Aorta (tissue), 5 donors: ENCODE data around the gene ERI2. TPM values are rescaled to one million over a fixed set of nuclear protein-coding genes. Genes with fewer than 3 reads are reported as not detected.
"Not testable (repeated sequence)": the region's sequence is repeated elsewhere in the genome, so short reads cannot be mapped to it uniquely, and the experiment has no call there.

Source experiments
- ATAC-seq: fragments of 200-7000 bp; cut with Tn5 transposase; one replicate; pipeline ENCODE4 v1.9.1; 2022; ENCODE audit warnings: moderate library complexity; ENCODE audit not compliant: low FRiP score
- DNase-seq, 2 donors: peaks; one replicate each; pipeline ENCODE4 v3.0.0-alpha.2; 2020
- H3K27ac ChIP-seq, 2 donors: one replicate each; pipeline ENCODE4 v1.5.1; 2013; ENCODE audit warnings: low read length in 2 of 2, mild to moderate bottlenecking in 2 of 2, moderate library complexity in 2 of 2, control low read depth in 1 of 2, inconsistent platforms in 1 of 2, low read depth in 1 of 2
- H3K27me3 ChIP-seq, 2 donors: one replicate each; pipeline ENCODE4 v1.6.1; 2013; ENCODE audit warnings: control low read depth in 1 of 2, low read length in 1 of 2, mild to moderate bottlenecking in 1 of 2, moderate library complexity in 1 of 2; ENCODE audit not compliant: insufficient read depth in 2 of 2, control insufficient read depth in 1 of 2
- H3K36me3 ChIP-seq, 2 donors: one replicate each; pipeline ENCODE4 v1.6.1; 2013; ENCODE audit warnings: control low read depth in 1 of 2, low read length in 1 of 2, mild to moderate bottlenecking in 1 of 2; ENCODE audit not compliant: insufficient read depth in 2 of 2, control insufficient read depth in 1 of 2
- H3K4me1 ChIP-seq, 2 donors: one replicate each; pipeline ENCODE4 v1.6.1; 2013; ENCODE audit warnings: low read length in 2 of 2, control low read depth in 1 of 2, mild to moderate bottlenecking in 1 of 2, moderate library complexity in 1 of 2; ENCODE audit not compliant: insufficient read depth in 2 of 2, control insufficient read depth in 1 of 2
- H3K4me3 ChIP-seq, 2 donors: one replicate each; pipeline ENCODE4 v1.5.1; 2013; ENCODE audit warnings: low read length in 2 of 2, control low read depth in 1 of 2, mild to moderate bottlenecking in 1 of 2
- H3K9me3 ChIP-seq: one replicate; pipeline ENCODE4 v1.6.1; 2013; ENCODE audit warnings: mild to moderate bottlenecking, low read length; ENCODE audit not compliant: control insufficient read depth
- WGBS, 2 donors: extraction: QIAGEN DNeasy Blood & Tissue Kit; methylation state at CpG; one replicate each; pipeline ENCODE4 v1.1.7; 2013; 5-methylcytosine and 5-hydroxymethylcytosine counted together
- intact Hi-C, 2 donors: fragments of 100-400 bp; cut with DNase I; formaldehyde crosslinking; loops; one replicate each; pipeline versions ENCODE4 v1.14.2 to v1.15.0; 2022
- polyA plus RNA-seq, 2 donors: library from polyadenylated mRNA; stranded (reverse); fragments of 200-250 nt; gene quantifications; one replicate each; pipeline ENCODE4 v1.2.3, GENCODE V29; 2013
- total RNA-seq, 2 donors: library from RNA; stranded (reverse); fragmentation: NEBNext Ultra II Directional; extraction: Animal tissue kit (Norgen Biotek cat#: 25700); gene quantifications; one replicate each; pipeline ENCODE4 v1.2.1, GENCODE V29; 2021
- donor health status: healthy with polysubstance abuse.
- donor health status: Bipolar disorder and iron deficiency.
- donor health status: DM: no; HTN: no; CAD: no.
- donor health status: DM: no; HTN: no; CAD: no.
- donor health status: DM: yes; HTN: yes; CAD: no.

ERI2 gene
- total and polyA plus RNA-seq, 4 donors, result 6.7 to 14.3 (median 13.5) TPM

- Histone ChIP-seq H3K4me3 (no peak overlapping the region), H3K9me3 (no peaks in the 10 kb centered on the region), H3K27ac (no peak overlapping the region), H3K4me1 (no peaks in the 10 kb centered on the region), H3K27me3 (no peaks in the 10 kb centered on the region), H3K36me3 (no peaks in the 10 kb centered on the region)
- intact Hi-C loops, result loop anchor here in 1 of 2 donors (5.0 to 10.0 kb wide), 3 partner anchors 196 to 497 kb away; no protein-coding TSS in a partner anchor
- no peak for DNase-seq
- 87 to 94% methylated on average over 11 of the region's 11 CpGs for WGBS, 2 donors
- no peak for ATAC-seq
Observed at GRCh38 chr16:20807862-20808261, 1.6 kb upstream of the ERI2 start.

GRCh38 chr16:20805684-20806167, 546 bp downstream of the ERI2 start:
- peak; percentile 77 for ATAC-seq
- 4 to 5% methylated on average over 12 of the region's 12 CpGs for WGBS, 2 donors
- H3K27ac ChIP-seq, result peak overlapping the region; percentile 47 to 98

GRCh38 chr16:20803561-20804214, 2.6 kb downstream of the ERI2 start:
- Histone ChIP-seq H3K27ac (no peak overlapping the region), H3K4me1 (no peaks in the 10 kb centered on the region), H3K4me3 (no peak overlapping the region), H3K36me3 (no peaks in the 10 kb centered on the region), H3K27me3 (no peaks in the 10 kb centered on the region), H3K9me3 (no peaks in the 10 kb centered on the region)
- WGBS, 2 donors, result 89 to 92% methylated on average over 7 of the region's 7 CpGs
- intact Hi-C loops, result loop anchor here (5.0 to 10.0 kb wide), 2 partner anchors 279 to 501 kb away; no protein-coding TSS in a partner anchor
- ATAC-seq (no peak), DNase-seq (no peak)

More at GRCh38 chr16:20805684-20806167, 546 bp downstream of the ERI2 start:
- not testable (repeated sequence) for H3K9me3 ChIP-seq, DNase-seq, H3K4me1 ChIP-seq, H3K36me3 ChIP-seq, H3K27me3 ChIP-seq
- intact Hi-C loops, result loop anchor here in 1 of 2 donors (5.0 to 10.0 kb wide), 3 partner anchors 193 to 499 kb away; no protein-coding TSS in a partner anchor
- H3K4me3 ChIP-seq, result peak overlapping the region; percentile 51 to 74

GRCh38 chr16:20803192-20803560, 3.1 kb downstream of the ERI2 start:
- intact Hi-C loops, result loop anchor here (5.0 to 10.0 kb wide), 2 partner anchors 279 to 502 kb away; no protein-coding TSS in a partner anchor
- H3K36me3 ChIP-seq, result no peaks in the 10 kb centered on the region
- 88 to 90% methylated on average over 2 of the region's 2 CpGs for WGBS, 2 donors
- no peak overlapping the region for H3K27ac ChIP-seq
- no peak for ATAC-seq
- no peaks in the 10 kb centered on the region for H3K4me1 ChIP-seq
- no peaks in the 10 kb centered on the region for H3K9me3 ChIP-seq
- no peak for DNase-seq
- no peak overlapping the region for H3K4me3 ChIP-seq
- H3K27me3 ChIP-seq, result no peaks in the 10 kb centered on the region

- no peaks in the 10 kb centered on the region for H3K4me1 ChIP-seq
- no peak for ATAC-seq
- WGBS, 2 donors, result 0 to 6% methylated on average over 1 of the region's 1 CpG
- no peaks in the 10 kb centered on the region for H3K9me3 ChIP-seq
- H3K36me3 ChIP-seq, result no peaks in the 10 kb centered on the region
- H3K4me3 ChIP-seq, result no peak overlapping the region
- no peak for DNase-seq
- intact Hi-C loops, result loop anchor here (5.0 to 10.0 kb wide), 2 partner anchors 281 to 504 kb away; no protein-coding TSS in a partner anchor
- H3K27me3 ChIP-seq, result no peaks in the 10 kb centered on the region
- no peak overlapping the region for H3K27ac ChIP-seq
Observed at GRCh38 chr16:20801278-20801677, 5.0 kb downstream of the ERI2 start.

- no peaks in the 10 kb centered on the region for H3K36me3 ChIP-seq
- H3K4me1 ChIP-seq, result no peaks in the 10 kb centered on the region
- intact Hi-C loops, result no loop called here
- DNase-seq (no peak), ATAC-seq (no peak)
- no peak overlapping the region for H3K27ac ChIP-seq
- no peaks in the 10 kb centered on the region for H3K9me3 ChIP-seq
- 21 to 24% methylated on average over 2 of the region's 2 CpGs for WGBS, 2 donors
- H3K4me3 ChIP-seq, result no peak overlapping the region
- no peaks in the 10 kb centered on the region for H3K27me3 ChIP-seq
Observed at GRCh38 chr16:20799599-20799998, 6.7 kb downstream of the ERI2 start.

- intact Hi-C loops, result no loop called here
- Histone ChIP-seq H3K27me3 (no peaks in the 10 kb centered on the region), H3K36me3 (no peaks in the 10 kb centered on the region), H3K27ac (no peak overlapping the region), H3K4me3 (no peak overlapping the region), H3K4me1 (no peaks in the 10 kb centered on the region), H3K9me3 (no peaks in the 10 kb centered on the region)
- ATAC-seq (no peak), DNase-seq (no peak)
- 60 to 74% methylated on average over 2 of the region's 2 CpGs for WGBS, 2 donors
Observed at GRCh38 chr16:20798364-20798763, 7.9 kb downstream of the ERI2 start.

GRCh38 chr16:20791923-20792612, 14.2 kb downstream of the ERI2 start:
- no peak for ATAC-seq
- DNase-seq, result no peak
- intact Hi-C loops, result no loop called here
- Histone ChIP-seq H3K27me3 (peaks cover 0 to 1% of the 10 kb centered on the region in 2 donors), H3K9me3 (no peaks in the 10 kb centered on the region), H3K4me1 (no peaks in the 10 kb centered on the region), H3K36me3 (no peaks in the 10 kb centered on the region), H3K27ac (no peak overlapping the region), H3K4me3 (no peak overlapping the region)
- WGBS, 2 donors, result 78% methylated on average over 5 of the region's 5 CpGs
